ENCODE data around the gene MTOR.
"Not testable (repeated sequence)": the region's sequence is repeated elsewhere in the genome, so short reads cannot be mapped to it uniquely, and the experiment has no call there.

MTOR gene

DNA sequence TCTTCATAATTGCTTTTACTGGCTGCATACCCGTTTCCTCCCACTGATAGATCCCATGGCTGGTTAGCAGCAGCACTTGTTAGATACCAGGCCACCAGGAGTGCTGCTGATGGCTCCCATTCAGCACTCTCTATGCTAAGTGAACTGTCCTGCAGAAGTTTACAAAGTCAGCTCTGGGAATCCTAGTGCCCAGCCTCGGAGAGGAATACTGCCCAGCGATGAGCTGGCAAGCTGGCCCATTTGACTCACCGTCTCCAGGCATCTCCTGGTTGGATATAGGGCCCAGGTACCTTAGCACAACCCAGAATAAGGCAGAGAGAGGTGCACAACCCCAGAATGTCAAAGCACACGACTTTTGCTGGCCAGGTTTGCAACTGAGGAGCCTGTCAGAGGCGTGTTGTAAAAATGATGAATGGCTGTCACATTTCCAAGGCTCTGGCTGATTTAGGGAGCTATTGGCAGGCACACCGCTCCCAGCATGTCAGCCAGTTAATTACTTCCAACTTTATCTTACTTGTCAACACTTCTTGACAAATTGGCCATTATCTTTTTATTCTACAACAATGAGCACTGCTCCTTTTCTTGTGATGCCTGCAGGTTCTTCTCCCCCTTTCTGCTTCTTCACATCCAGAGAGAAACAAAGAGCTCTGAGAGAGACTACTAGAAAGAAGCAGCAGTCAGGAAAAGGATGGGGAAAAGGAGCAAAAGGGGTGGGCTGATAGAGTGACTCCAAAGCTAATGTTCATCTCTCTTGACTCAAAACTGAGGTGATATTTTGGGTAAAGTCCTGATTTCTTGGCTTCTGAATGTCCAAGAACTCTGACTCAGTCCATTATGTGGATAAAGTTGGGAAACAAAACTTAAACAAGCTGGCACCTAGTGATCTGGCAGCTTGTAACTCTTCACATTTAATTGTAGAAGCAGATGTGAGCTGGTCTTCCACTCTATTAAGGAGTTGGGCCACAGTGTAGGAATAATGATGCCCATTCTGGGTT is 84.0 kb downstream of the MTOR start:
- DNase-seq, result no peak

GRCh38 chr1:11176081-11176706 is 86.2 kb downstream of the MTOR start:
- no peak for DNase-seq

DNA sequence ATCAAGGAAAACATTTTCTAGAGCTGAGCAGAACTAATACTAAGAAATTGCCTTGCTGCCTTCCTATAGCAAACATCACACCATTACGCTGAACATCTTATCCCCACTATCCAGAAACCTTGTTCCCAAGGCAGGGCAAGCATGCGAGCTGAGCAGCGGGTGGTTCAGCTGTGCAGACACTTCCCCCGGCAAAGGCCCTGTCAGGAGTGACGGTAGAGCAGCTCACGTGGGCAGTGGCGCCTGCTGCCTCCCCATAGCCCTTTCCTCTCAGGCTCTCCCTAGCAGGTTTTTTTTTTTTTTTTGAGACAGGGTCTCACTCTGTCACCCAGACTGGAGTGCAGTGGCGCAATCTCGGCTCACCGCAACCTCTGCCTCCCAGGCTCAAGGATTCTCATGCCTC is 86.9 kb downstream of the MTOR start:
- DNase-seq, result no peak

- no peak for DNase-seq
These were observed 87.9 kb downstream of the MTOR start for GRCh38 chr1:11174261-11174942.

GRCh38 chr1:11170102-11170501 is 92.2 kb downstream of the MTOR start:
- DNase-seq, result no peak

DNA sequence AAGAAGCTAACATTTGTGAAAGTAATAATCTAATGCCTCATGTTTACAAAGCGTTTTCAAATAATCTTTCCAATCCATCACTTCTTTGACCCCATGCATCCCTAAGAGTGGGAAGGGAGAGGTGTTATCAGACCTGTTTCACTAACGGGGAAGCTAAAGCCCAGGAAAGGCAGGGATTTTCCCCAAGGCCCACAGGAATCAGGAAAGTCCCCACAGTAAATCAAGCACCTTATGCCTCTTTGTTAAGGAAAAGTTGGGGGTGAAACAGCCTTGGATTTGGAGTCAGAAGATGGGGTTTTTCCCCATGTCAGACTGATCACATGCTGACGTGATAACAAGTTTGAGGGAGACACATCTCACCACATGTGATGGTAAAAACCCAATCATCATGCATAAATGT is 93.1 kb downstream of the MTOR start:
- no peak for DNase-seq

DNA sequence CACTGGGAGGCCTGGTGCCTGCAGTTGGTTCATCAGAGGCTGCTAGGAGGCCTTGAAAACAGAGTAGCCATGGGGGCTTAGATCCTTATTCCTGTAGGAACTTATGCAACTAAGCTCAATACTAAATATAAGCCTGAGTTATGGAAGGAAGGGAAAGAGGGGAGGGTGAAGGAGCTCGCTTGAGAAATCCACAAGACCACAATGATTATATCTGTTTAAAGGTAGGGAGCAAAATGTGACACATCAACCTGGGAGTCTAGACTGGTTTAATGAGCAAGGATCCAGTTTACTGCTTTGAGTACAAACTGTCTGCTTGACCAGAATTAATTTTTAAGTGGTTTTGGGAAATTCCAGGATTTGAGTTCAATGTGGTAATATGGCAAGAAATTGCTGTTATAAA is 93.6 kb downstream of the MTOR start:
- DNase-seq, result no peak

- DNase-seq, result not testable (repeated sequence)
These were observed 95.6 kb downstream of the MTOR start for GRCh38 chr1:11166744-11167143.

- DNase-seq, result not testable (repeated sequence)
These were observed 99.6 kb downstream of the MTOR start for GRCh38 chr1:11162752-11163151.

DNA sequence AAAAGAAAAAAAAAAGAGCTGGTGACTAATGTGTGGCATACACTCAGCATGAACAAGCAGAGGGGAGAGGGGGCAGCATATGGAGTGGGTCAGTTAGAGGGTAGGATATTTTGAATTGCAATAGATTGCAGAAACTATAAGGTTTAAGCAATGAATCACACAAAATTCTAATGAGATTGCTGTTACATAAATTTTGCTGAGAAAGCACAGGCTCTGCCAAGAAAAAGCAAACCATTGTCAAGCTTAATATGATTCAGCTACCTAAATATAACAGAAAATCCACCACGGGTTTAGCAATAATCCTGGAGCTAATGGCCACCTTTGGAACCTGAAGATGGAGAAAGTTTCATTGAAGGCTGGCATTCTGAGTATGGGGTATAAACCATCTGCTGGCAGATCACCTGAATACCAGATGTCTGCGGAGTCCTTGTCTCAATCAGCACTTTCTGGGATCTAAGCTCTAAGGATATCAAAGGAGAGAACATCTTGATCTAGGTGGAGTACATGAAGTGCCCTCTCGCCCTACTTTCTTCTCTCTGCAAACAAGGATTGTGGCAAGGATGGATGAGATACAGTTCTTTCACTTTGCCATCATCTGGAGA is 103.5 kb downstream of the MTOR start:
- no peak for DNase-seq

- DNase-seq, result no peak
These were observed 104.1 kb downstream of the MTOR start for GRCh38 chr1:11158291-11158690.

- DNase-seq, result no peak
These were observed 104.5 kb downstream of the MTOR start for GRCh38 chr1:11157867-11158266.

DNA sequence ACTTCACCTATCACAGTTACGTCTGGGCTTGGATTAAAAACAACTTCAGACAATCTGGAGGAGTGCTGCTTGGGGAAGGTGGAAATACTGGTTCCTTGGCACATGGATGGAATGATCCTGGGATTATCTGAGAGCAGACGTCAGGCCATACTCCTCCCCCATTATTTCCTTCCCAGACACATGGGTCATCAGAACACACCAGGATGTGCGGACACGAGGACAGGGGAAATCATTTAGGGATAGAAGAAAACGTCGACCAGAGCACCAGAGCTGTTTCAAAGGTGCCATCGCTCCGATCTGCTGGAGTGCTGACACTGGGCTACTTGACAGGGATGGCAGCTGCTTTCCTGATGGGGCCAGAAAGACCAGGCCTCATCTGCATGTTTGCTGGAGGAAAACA is 105.0 kb downstream of the MTOR start:
- no peak for DNase-seq

GRCh38 chr1:11156963-11157362 is 105.4 kb downstream of the MTOR start:
- peak; percentile 3 to 11 for DNase-seq

DNA sequence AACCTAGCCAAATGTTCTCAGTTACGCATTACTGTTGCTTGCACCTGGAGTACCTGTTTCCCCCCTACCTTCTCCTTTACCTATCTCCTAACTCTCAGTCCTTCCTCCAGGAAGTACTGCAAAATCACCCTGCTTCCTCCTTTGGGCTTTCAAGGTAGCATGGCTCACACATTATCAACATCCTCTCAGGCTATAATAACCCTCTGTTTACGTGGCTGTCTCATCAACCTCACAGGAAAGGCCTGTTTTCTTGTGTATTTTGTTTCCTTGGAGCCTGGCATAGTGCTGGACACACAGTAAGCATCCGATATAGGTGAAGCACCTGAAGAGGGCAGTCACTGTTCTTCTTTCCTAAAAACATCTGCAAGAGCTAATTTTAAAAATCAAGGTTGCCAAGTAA is 105.9 kb downstream of the MTOR start:
- DNase-seq, result no peak

DNA sequence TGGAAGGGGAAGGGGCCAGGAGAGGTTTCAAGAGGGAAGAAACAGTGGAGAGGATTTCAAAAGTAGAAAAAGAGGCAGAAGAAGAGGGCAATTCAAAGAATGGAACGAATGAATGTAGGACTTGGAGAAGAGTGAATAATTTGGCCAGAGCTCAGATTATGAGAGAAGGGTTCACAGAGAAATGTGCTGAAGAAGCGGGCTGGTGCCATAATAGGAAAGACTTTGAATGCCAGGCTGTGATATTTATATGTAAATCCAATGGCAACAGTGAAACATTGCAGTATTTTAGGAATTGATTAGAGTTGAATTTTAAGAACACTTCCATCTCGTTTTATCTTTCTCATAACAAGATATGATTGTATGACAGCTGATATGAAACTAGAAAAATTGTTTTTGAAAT is 109.2 kb downstream of the MTOR start:
- DNase-seq, result no peak

DNA sequence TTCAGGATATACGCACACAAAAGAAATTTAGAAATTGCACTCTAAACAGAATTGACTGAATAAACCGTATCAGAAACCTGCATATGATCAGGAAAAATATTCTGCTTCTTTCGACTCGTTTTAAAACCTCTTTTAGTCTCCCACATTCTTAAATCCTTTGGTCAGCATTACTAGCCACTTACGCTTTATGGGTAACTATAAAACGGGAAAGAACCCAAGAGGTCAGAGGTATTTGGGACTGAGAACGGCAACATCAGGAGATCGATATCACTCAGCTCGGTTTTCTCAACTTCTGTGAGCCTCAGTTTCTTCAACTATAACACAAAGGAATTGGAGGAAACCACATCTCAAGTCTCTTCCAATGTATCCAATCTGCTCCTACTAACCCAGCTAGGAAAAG is 109.6 kb downstream of the MTOR start:
- no peak for DNase-seq

DNA sequence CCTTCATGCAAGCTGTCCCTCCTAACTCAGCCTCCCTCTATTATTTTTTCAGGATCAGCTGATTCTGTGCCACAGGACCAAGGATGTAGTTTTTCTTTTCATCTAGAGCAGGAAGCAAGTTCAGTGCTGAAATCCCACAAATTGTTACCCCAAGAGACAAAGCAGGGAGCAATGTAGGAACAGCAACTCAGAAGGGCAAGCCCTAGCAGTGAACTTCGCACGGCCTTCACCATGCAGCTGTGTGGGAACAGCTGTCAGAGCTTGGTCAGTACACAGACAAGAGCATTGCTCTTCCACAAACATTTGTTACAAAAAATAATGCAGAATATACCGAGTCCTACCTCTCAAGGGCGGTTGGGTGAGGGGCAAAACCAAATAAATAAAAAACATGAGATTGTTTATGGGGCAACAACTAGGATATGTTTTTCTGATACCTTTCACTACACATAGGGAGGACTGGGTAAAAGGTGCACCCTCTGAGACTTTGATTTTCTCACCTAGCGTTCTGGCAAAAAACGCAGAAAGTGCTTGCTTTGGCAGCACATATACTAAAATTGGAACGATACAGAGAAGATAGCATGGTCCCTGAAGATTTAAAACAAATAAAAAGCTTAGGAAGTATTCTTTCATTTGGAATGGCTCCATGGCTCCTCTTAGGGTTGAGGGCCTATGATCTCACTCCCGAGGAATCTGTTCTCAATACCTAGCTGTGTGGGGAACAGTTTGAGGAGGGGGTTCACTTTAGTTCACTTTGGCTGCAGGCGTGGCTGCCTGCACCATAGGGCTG is 110.3 kb downstream of the MTOR start:
- DNase-seq, result no peak

- DNase-seq, result no peak
These were observed 111.2 kb downstream of the MTOR start for GRCh38 chr1:11151114-11151513.

DNA sequence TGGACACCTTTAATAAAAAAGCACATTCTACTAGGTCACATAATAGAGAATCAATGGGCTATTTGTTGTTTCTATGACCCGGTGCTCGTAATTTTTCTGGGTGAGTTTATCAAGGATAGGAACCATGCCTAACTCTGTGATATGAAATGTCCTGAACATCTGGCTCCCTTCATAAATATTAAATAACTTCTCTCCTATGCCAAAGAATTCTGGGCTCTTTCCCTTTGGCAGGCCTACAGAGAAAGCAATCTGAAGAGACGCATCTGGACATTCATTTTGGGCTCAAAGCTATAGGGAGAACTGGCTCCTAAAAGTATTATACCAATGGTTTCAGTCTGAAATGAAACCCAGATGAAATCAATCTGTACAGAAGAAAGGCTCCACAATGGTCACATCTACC is 112.0 kb downstream of the MTOR start:
- no peak for DNase-seq

DNA sequence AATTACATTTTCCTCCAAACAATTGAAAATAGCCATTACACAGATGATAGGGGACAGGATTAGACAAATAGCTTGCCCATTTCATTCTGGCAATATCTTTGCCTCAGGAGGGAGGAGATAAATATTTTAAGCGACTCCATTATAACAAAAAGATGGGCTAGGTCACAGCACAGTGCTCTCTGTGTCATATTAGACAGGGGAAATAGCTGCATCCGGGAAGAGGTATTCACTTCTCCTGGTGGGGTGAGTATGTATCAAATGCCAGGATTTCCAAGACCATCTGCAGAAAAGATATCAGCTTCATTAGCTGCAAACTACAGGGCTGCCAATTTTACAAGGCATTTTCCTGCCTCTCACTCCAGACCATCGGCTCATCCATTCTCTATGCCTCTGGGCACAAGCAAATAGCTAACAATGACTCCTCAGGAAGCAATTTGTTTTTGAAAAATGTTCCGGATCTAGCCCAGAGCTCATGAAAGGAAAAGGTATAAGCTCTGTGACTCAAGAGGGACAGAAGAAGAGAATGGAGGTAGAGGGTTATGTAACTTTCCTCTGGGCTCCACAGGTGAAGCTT is 115.1 kb downstream of the MTOR start:
- DNase-seq, result no peak

DNA sequence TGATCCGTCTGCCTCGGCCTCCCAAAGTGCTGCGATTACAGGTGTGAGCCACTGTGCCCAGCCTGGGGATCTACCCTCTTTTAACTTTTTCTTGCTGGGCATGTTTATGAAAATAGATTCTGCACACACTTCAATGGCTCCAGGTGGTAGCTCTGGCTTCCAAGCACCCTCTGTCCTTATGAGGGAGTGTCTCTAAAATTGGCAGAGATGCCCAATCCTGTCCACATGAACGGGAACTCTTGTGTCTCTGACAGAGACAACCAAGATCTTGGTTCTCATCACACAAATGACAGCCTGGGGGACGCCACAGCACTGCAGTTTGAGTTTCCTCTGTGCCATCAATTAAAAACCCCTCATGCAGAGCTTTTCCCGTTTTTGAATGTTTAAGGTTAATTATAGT is 116.6 kb downstream of the MTOR start:
- no peak for DNase-seq

Measured in stimulated activated CD4-positive, alpha-beta T cell treated with anti-CD3 and anti-CD28 coated beads, Interleukin-2, amount 100 ng/mL, for 48 hours (primary cell).